LHCN-M2 (cell line): ENCODE results near the gene PHF24. TPM values are rescaled to one million over a fixed set of nuclear protein-coding genes. Genes with fewer than 3 reads are reported as not detected.
"Not testable (repeated sequence)": the region's sequence is repeated elsewhere in the genome, so short reads cannot be mapped to it uniquely, and the experiment has no call there.

Source experiments
- DNase-seq: peaks from one replicate; pipeline ENCODE4 v3.0.0-alpha.2; 2012; ENCODE audit warnings: low read depth
- total RNA-seq: library from RNA; depleted of rRNA; stranded (reverse); fragments of >200 nt; gene quantifications from 2 replicates; pipeline ENCODE4 v1.2.3, GENCODE V29; 2014

The PHF24 gene
- total RNA-seq, 1 experiment from 2014 or later: not detected

GRCh38 chr9:34996905-34997279 is 38.8 kb downstream of the PHF24 start:
- DNase-seq: no peak

- DNase-seq: no peak
Observed at GRCh38 chr9:34997379-34997781, 39.3 kb downstream of the PHF24 start.

GRCh38 chr9:34998266-34998665 is 40.2 kb downstream of the PHF24 start:
- no peak for DNase-seq

GRCh38 chr9:34999576-34999975 is 41.5 kb downstream of the PHF24 start:
- no peak for DNase-seq

GRCh38 chr9:35000535-35001284 is 42.6 kb downstream of the PHF24 start:
- peak; percentile 62 for DNase-seq

- DNase-seq: no peak
Observed at GRCh38 chr9:35001285-35001677, 43.2 kb downstream of the PHF24 start.

- no peak for DNase-seq
Observed at GRCh38 chr9:35001803-35002502, 43.9 kb downstream of the PHF24 start.

- DNase-seq: no peak
Observed at GRCh38 chr9:35002623-35003022, 44.5 kb downstream of the PHF24 start.

GRCh38 chr9:35004299-35004698 is 46.2 kb downstream of the PHF24 start:
- not testable (repeated sequence) for DNase-seq

- DNase-seq: no peak
Observed at GRCh38 chr9:35010351-35010958, 52.4 kb downstream of the PHF24 start.

- DNase-seq: no peak
Observed at GRCh38 chr9:35014517-35014916, 56.4 kb downstream of the PHF24 start.

- not testable (repeated sequence) for DNase-seq
Observed at GRCh38 chr9:35023443-35023842, 65.4 kb downstream of the PHF24 start.

- DNase-seq: no peak
Observed at GRCh38 chr9:35026671-35027070, 68.6 kb downstream of the PHF24 start.

GRCh38 chr9:35027374-35027773 is 69.3 kb downstream of the PHF24 start:
- DNase-seq: no peak

- DNase-seq: peak; percentile 20
Observed at GRCh38 chr9:35027860-35028259, 69.8 kb downstream of the PHF24 start.

- no peak for DNase-seq
Observed at GRCh38 chr9:35028341-35028740, 70.3 kb downstream of the PHF24 start.

- no peak for DNase-seq
Observed at GRCh38 chr9:35029241-35029640, 71.2 kb downstream of the PHF24 start.

GRCh38 chr9:35029852-35030251 is 71.8 kb downstream of the PHF24 start:
- no peak for DNase-seq
